ENCODE measurements around the gene GRM7.

DNA sequence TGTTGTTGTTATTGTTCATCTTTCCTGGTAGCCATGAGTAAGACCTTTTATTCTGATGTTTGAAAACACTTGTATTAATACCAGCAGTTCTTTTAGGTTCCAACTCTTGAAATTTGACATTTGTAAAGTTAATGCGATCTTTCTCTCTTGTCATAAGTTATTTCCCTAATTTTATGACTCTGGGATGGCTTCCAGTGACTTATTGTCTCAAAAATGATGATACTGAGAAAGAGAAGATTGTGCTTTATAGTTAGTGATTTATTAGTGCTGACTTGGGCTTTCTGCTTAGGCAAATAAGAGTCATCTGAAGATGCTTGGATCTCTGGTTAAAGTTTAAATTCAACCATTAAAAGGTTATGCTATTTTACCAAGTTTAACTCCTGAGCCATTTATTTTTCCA lies 715.2 kb downstream of the GRM7 start:
- TF ChIP-seq, protein P1, sequence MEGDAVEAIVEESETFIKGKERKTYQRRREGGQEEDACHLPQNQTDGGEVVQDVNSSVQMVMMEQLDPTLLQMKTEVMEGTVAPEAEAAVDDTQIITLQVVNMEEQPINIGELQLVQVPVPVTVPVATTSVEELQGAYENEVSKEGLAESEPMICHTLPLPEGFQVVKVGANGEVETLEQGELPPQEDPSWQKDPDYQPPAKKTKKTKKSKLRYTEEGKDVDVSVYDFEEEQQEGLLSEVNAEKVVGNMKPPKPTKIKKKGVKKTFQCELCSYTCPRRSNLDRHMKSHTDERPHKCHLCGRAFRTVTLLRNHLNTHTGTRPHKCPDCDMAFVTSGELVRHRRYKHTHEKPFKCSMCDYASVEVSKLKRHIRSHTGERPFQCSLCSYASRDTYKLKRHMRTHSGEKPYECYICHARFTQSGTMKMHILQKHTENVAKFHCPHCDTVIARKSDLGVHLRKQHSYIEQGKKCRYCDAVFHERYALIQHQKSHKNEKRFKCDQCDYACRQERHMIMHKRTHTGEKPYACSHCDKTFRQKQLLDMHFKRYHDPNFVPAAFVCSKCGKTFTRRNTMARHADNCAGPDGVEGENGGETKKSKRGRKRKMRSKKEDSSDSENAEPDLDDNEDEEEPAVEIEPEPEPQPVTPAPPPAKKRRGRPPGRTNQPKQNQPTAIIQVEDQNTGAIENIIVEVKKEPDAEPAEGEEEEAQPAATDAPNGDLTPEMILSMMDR (IDR thresholded peaks at IDR 0.05; ENCODE audit: low read depth, low read length), result no peak
- no peak for TF ChIP-seq EZH2phosphoT487 (IDR thresholded peaks at IDR 0.05; ENCODE audit: low read depth)
